Gastroesophageal sphincter (tissue), 3 donors: ENCODE results near the gene KATNAL2.

Source experiments
- CTCF ChIP-seq, 4 experiments: fragments of 200-600 bp in 2 of 4; fragments of 450-650 bp in 2 of 4; sonication (generic) in 1 of 4; IDR thresholded peaks; one replicate each; pipeline ENCODE4 v1.5.1; 2017 to 2019; ENCODE audit warnings: antibody characterized with exemption in 4 of 4, mild to moderate bottlenecking in 2 of 4, moderate library complexity in 2 of 4
- EP300 ChIP-seq: sonication (generic); formaldehyde crosslinking; IDR thresholded peaks from one replicate; pipeline ENCODE4 v1.6.1; 2017; ENCODE audit warnings: antibody characterized with exemption, mild to moderate bottlenecking
- POLR2A ChIP-seq, 2 donors: fragments of 450-650 bp; IDR thresholded peaks; one replicate each; pipeline ENCODE4 v1.6.1; 2017; ENCODE audit warnings: antibody characterized with exemption in 2 of 2, mild to moderate bottlenecking in 2 of 2, moderate library complexity in 1 of 2

- TF ChIP-seq EP300 (no peak), POLR2A (IDR thresholded peaks at IDR 0.05) (no peak), CTCF (IDR thresholded peaks at IDR 0.05) (no peak)
Measured at GRCh38 chr18:46942646-46943045, 25.2 kb downstream of the KATNAL2 start.
